ENCODE measurements around the gene RPS19. TPM values are rescaled to one million over a fixed set of nuclear protein-coding genes. Genes with fewer than 3 reads are reported as not detected.

Gene RPS19
- total RNA-seq, 1 experiment from 2014 or later = 3,020 TPM

DNA sequence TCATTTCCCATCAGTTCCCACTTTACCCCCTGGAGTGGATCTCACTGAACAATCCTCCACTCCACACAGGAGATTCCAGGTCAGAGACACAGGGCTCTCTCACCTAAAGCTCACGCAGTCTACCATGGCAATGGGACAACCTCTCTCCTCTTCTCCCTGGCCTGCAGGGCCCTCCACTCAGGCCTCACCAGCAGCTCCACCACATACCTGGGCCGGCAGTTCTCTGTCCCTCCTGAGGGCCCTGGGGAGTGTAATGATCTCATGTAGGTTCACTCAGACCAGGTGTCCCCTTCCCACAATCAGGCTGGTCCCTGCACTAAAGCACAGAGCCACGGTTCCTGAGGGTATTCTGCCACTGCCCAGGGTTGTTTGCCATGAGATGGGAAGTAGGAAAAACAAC, 48.1 kb upstream of the RPS19 start (continued):
- TF ChIP-seq, protein P1, sequence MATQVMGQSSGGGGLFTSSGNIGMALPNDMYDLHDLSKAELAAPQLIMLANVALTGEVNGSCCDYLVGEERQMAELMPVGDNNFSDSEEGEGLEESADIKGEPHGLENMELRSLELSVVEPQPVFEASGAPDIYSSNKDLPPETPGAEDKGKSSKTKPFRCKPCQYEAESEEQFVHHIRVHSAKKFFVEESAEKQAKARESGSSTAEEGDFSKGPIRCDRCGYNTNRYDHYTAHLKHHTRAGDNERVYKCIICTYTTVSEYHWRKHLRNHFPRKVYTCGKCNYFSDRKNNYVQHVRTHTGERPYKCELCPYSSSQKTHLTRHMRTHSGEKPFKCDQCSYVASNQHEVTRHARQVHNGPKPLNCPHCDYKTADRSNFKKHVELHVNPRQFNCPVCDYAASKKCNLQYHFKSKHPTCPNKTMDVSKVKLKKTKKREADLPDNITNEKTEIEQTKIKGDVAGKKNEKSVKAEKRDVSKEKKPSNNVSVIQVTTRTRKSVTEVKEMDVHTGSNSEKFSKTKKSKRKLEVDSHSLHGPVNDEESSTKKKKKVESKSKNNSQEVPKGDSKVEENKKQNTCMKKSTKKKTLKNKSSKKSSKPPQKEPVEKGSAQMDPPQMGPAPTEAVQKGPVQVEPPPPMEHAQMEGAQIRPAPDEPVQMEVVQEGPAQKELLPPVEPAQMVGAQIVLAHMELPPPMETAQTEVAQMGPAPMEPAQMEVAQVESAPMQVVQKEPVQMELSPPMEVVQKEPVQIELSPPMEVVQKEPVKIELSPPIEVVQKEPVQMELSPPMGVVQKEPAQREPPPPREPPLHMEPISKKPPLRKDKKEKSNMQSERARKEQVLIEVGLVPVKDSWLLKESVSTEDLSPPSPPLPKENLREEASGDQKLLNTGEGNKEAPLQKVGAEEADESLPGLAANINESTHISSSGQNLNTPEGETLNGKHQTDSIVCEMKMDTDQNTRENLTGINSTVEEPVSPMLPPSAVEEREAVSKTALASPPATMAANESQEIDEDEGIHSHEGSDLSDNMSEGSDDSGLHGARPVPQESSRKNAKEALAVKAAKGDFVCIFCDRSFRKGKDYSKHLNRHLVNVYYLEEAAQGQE (IDR thresholded peaks at IDR 0.05; ENCODE audit: low read depth) = no peak
- no peak for TF ChIP-seq ZNF274 (IDR thresholded peaks at IDR 0.05; ENCODE audit: low read depth, low read length)
- TF ChIP-seq YY1 (IDR thresholded peaks at IDR 0.05; ENCODE audit: extremely low read depth, insufficient replicate concordance, low read depth, low read length) = no peak

DNA sequence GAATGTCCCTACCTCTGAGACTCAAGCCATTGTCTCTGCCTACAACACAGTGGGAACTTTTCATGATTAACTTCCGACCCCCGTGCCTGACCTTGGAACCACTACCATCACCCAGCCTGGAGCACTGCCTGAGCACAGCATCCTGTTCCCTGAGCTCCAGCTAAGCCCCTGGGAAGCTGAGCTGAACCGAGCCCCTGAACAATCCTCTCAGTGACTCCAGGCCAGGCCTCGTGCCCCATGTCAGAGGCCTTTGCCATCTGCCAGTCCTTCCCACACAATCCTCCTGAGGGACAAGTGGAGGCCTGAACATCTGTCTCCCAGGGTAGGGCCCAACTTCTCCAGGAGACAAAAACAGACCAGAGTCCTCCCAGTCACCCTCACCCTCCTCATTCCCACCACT, 46.1 kb upstream of the RPS19 start:
- no peak overlapping the region for H2AFZ ChIP-seq (ENCODE audit: low read depth, low read length, poor library complexity, severe bottlenecking)
- ChIA-PET CTCF (no interaction called here), RAD21 (ENCODE audit: low non-redundant PET in 1 of 2, low total read pairs in 2 of 2, uncharacterized antibody in 2 of 2, unreplicated experiment in 2 of 2) (no interaction called here), POLR2A (no interaction called here)
- intact Hi-C loops (cut with micrococcal nuclease) = no loop called here
- H3K36me3 ChIP-seq (ENCODE audit: control insufficient read depth in 1 of 2, insufficient read depth in 2 of 2, low read length in 2 of 2) = no peaks in the 10 kb centered on the region
- H3K9me3 ChIP-seq (ENCODE audit: control insufficient read depth in 1 of 2, insufficient read depth in 1 of 2, low read depth in 1 of 2, low read length in 2 of 2) = no peaks in the 10 kb centered on the region
- no peaks in the 10 kb centered on the region for H3K9me2 ChIP-seq (ENCODE audit: insufficient read depth)
- no peak for ATAC-seq
- peaks cover 4% of the 10 kb centered on the region; the same call in 1 of the 2 replicates for H3K27me3 ChIP-seq (ENCODE audit: insufficient read depth, low read length)
- H3K4me1 ChIP-seq (ENCODE audit: control insufficient read depth in 1 of 2, insufficient read depth in 2 of 2, low read length in 2 of 2) = no peaks in the 10 kb centered on the region
- H3K9ac ChIP-seq (ENCODE audit: low read length) = no peak overlapping the region
- no peak overlapping the region for H3K4me3 ChIP-seq (replicated peaks in 1 of 2; ENCODE audit: low read depth in 1 of 2, low read length in 2 of 2)
- H3K4me2 ChIP-seq (ENCODE audit: low read length) = no peak overlapping the region
- DNase-seq (ENCODE audit: low read depth, low spot score) = no peak
- H3K27ac ChIP-seq (ENCODE audit: low read depth, low read length) = no peak overlapping the region
- no peaks in the 10 kb centered on the region for H4K20me1 ChIP-seq (ENCODE audit: insufficient read depth)
- no peaks in the 10 kb centered on the region for H3K79me2 ChIP-seq (ENCODE audit: insufficient read depth, low read length)
- no TSS peak for BruUV-seq (replicated peaks)
- no peak for TF ChIP-seq YY1 (IDR thresholded peaks at IDR 0.05; ENCODE audit: extremely low read depth, insufficient replicate concordance, low read depth, low read length)
- no peak for TF ChIP-seq SP1 (IDR thresholded peaks at IDR 0.05; ENCODE audit: low read depth)
- no peak for TF ChIP-seq TCF7L2 (IDR thresholded peaks at IDR 0.05; ENCODE audit: borderline replicate concordance, extremely low read depth, insufficient read depth, insufficient read length)
- TF ChIP-seq, protein P2, sequence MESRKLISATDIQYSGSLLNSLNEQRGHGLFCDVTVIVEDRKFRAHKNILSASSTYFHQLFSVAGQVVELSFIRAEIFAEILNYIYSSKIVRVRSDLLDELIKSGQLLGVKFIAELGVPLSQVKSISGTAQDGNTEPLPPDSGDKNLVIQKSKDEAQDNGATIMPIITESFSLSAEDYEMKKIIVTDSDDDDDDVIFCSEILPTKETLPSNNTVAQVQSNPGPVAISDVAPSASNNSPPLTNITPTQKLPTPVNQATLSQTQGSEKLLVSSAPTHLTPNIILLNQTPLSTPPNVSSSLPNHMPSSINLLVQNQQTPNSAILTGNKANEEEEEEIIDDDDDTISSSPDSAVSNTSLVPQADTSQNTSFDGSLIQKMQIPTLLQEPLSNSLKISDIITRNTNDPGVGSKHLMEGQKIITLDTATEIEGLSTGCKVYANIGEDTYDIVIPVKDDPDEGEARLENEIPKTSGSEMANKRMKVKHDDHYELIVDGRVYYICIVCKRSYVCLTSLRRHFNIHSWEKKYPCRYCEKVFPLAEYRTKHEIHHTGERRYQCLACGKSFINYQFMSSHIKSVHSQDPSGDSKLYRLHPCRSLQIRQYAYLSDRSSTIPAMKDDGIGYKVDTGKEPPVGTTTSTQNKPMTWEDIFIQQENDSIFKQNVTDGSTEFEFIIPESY (IDR thresholded peaks at IDR 0.05; ENCODE audit: extremely low read depth, insufficient replicate concordance, low read length) = no peak
- TF ChIP-seq CEBPB (IDR thresholded peaks at IDR 0.05; ENCODE audit: low read depth) = no peak
- no peak for TF ChIP-seq JUND (IDR thresholded peaks at IDR 0.05)
- TF ChIP-seq SIN3A (IDR thresholded peaks at IDR 0.05; ENCODE audit: low read depth) = no peak
- TF ChIP-seq EZH2 (IDR thresholded peaks at IDR 0.05) = no peak
- TF ChIP-seq EZH2phosphoT487 (IDR thresholded peaks at IDR 0.05; ENCODE audit: borderline replicate concordance) = no peak
- TF ChIP-seq, protein P1 (IDR thresholded peaks at IDR 0.05; ENCODE audit: low read depth) = no peak
- no peak for TF ChIP-seq POLR2AphosphoS5 (IDR thresholded peaks at IDR 0.05; ENCODE audit: low read depth, low read length)
- TF ChIP-seq, protein P3, sequence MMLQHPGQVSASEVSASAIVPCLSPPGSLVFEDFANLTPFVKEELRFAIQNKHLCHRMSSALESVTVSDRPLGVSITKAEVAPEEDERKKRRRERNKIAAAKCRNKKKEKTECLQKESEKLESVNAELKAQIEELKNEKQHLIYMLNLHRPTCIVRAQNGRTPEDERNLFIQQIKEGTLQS (IDR thresholded peaks at IDR 0.05) = no peak
- no peak for TF ChIP-seq CBX3 (IDR thresholded peaks at IDR 0.05; ENCODE audit: low read depth)
- no peak for TF ChIP-seq ZNF274 (IDR thresholded peaks at IDR 0.05; ENCODE audit: low read depth, low read length)
- TF ChIP-seq SRF (IDR thresholded peaks at IDR 0.05; ENCODE audit: low read depth) = no peak
- TF ChIP-seq, protein P4, sequence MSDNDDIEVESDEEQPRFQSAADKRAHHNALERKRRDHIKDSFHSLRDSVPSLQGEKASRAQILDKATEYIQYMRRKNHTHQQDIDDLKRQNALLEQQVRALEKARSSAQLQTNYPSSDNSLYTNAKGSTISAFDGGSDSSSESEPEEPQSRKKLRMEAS (IDR thresholded peaks at IDR 0.05) = no peak

Data from HCT116 (cell line).